HL-60 (cell line): ENCODE results near the gene CASTOR1.

Source experiments
- POLR2AphosphoS5 ChIP-seq: IDR thresholded peaks from 2 replicates; pipeline ENCODE4 v1.6.1; 2012; ENCODE audit warnings: low read depth
- SPI1 ChIP-seq: IDR thresholded peaks from 2 replicates; pipeline ENCODE4 v1.6.1; 2012; ENCODE audit warnings: low read depth, mild to moderate bottlenecking, borderline replicate concordance
- TF ChIP-seq, protein P1 (sequence below): IDR thresholded peaks from one replicate; pipeline ENCODE4 v1.5.1; 2011; ENCODE audit warnings: low read length, control low read depth, inconsistent platforms; ENCODE audit not compliant: insufficient read depth
- TF ChIP-seq, protein P2 (sequence below): IDR thresholded peaks from 2 replicates; pipeline ENCODE4 v1.6.1; 2012; ENCODE audit warnings: low read depth; ENCODE audit not compliant: insufficient replicate concordance

DNA sequence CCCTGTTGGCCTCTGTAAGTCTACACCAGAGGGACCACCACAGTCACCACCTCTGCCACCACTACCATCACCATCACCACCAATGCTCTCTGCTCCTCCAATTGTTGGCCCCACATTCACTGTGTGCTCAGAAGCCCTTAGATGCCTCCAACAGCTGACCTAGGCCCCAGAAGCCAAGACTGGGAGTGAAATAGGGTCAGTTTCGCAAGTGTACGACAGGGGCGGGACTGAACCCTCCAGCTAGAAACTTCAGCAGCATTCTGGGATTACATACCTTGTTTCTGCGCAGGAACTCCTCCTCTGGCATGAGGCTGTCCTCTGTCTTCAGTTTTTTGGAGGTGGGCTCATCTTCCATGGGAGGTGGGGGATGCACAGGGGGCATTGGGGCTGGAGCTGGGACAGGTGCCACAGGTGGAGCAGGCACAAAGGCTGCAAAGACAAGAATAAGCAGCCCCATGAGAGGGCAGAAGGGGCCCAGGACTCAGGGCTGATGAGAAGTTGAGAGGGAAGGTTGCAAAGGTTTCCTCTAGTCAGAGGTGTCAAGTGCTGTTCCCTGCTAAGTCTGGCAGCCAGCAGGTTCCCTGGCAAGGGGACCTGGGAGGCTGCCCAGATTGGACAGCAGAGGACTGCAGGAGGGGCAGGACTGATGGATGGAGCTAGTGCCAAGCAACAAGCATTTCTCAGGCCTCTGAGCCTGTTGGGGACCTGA, 47.6 kb upstream of the CASTOR1 start:
- TF ChIP-seq, protein P1, sequence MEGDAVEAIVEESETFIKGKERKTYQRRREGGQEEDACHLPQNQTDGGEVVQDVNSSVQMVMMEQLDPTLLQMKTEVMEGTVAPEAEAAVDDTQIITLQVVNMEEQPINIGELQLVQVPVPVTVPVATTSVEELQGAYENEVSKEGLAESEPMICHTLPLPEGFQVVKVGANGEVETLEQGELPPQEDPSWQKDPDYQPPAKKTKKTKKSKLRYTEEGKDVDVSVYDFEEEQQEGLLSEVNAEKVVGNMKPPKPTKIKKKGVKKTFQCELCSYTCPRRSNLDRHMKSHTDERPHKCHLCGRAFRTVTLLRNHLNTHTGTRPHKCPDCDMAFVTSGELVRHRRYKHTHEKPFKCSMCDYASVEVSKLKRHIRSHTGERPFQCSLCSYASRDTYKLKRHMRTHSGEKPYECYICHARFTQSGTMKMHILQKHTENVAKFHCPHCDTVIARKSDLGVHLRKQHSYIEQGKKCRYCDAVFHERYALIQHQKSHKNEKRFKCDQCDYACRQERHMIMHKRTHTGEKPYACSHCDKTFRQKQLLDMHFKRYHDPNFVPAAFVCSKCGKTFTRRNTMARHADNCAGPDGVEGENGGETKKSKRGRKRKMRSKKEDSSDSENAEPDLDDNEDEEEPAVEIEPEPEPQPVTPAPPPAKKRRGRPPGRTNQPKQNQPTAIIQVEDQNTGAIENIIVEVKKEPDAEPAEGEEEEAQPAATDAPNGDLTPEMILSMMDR = no peak
- TF ChIP-seq, protein P2, sequence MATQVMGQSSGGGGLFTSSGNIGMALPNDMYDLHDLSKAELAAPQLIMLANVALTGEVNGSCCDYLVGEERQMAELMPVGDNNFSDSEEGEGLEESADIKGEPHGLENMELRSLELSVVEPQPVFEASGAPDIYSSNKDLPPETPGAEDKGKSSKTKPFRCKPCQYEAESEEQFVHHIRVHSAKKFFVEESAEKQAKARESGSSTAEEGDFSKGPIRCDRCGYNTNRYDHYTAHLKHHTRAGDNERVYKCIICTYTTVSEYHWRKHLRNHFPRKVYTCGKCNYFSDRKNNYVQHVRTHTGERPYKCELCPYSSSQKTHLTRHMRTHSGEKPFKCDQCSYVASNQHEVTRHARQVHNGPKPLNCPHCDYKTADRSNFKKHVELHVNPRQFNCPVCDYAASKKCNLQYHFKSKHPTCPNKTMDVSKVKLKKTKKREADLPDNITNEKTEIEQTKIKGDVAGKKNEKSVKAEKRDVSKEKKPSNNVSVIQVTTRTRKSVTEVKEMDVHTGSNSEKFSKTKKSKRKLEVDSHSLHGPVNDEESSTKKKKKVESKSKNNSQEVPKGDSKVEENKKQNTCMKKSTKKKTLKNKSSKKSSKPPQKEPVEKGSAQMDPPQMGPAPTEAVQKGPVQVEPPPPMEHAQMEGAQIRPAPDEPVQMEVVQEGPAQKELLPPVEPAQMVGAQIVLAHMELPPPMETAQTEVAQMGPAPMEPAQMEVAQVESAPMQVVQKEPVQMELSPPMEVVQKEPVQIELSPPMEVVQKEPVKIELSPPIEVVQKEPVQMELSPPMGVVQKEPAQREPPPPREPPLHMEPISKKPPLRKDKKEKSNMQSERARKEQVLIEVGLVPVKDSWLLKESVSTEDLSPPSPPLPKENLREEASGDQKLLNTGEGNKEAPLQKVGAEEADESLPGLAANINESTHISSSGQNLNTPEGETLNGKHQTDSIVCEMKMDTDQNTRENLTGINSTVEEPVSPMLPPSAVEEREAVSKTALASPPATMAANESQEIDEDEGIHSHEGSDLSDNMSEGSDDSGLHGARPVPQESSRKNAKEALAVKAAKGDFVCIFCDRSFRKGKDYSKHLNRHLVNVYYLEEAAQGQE = no peak
- no peak for TF ChIP-seq POLR2AphosphoS5
- no peak for TF ChIP-seq SPI1
